PC-3 (cell line): ENCODE results near the gene MAP2K5.

Source experiments
- CTCF ChIP-seq: fragments of 300-600 bp; sonication (generic); conservative IDR thresholded peaks from 2 replicates; pipeline ENCODE4 v1.5.1; 2017; ENCODE audit warnings: antibody characterized with exemption, low read depth, mild to moderate bottlenecking, low read length
- EZH2 ChIP-seq: fragments of 300-600 bp; sonication (generic); IDR thresholded peaks from one replicate; pipeline ENCODE4 v1.6.1; 2017; ENCODE audit warnings: antibody characterized with exemption, mild to moderate bottlenecking, low read length; ENCODE audit not compliant: unreplicated experiment

DNA sequence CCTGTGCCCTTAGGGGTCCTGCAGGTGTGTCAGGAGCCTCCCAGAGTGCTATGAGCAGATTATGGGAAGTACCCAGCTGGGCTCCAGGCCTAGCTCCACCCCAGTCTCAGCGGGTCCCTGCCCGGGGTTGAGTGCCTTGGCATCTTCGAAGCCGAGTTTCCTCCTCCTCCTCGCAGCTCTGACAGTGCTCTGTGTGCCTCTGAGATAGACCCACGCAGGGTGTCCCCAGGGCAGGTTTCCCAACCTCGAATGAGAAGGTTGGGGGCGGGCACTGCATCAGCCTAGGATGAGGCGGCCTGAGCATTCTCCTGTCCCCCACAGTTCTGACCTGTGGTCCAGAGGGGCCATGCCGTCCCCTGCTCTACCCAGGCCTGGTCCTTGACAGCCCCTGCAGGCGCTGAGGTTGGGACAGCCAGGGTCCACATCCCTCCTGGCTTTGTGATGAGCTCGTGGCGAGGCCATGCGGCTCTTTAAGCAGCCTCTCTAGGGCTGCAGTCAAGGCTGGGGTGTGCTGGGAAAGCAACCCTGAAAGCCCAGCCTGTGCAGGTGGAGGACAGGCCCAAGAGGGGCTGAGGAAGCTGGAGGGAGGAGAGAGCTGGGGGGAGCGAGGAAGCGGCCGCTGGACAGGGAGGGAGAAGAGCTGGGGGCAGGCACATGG is 262.6 kb downstream of the MAP2K5 start:
- no peak for TF ChIP-seq CTCF
- TF ChIP-seq EZH2, result no peak
